HEK293T (cell line): ENCODE measurements around the gene NUBP2.

Experiments
- ARNT ChIP-seq: fragments of 450-650 bp; IDR thresholded peaks from 2 replicates; pipeline ENCODE4 v1.6.1; 2017; ENCODE audit warnings: mild to moderate bottlenecking
- BHLHE40 ChIP-seq: fragments of 450-650 bp; IDR thresholded peaks from 2 replicates; pipeline ENCODE4 v1.6.1; 2016; ENCODE audit warnings: mild to moderate bottlenecking, moderate library complexity, borderline replicate concordance
- FOXA1 ChIP-seq: fragments of 450-650 bp; IDR thresholded peaks from 2 replicates; pipeline ENCODE4 v1.6.1; 2016; ENCODE audit warnings: mild to moderate bottlenecking
- FOXK2 ChIP-seq: fragments of 450-650 bp; IDR thresholded peaks from 2 replicates; pipeline ENCODE4 v1.6.1; 2016; ENCODE audit warnings: mild to moderate bottlenecking
- LEF1 ChIP-seq: fragments of 450-650 bp; IDR thresholded peaks from 2 replicates; pipeline ENCODE4 v1.6.1; 2017; ENCODE audit warnings: mild to moderate bottlenecking, borderline replicate concordance
- SP1 ChIP-seq: fragments of 450-650 bp; IDR thresholded peaks from 2 replicates; pipeline ENCODE4 v1.6.1; 2017
- SUZ12 ChIP-seq: fragments of 450-650 bp; IDR thresholded peaks from 2 replicates; pipeline ENCODE4 v1.6.1; 2016; ENCODE audit warnings: mild to moderate bottlenecking
- TF ChIP-seq, protein P1 (sequence below): fragments of 450-650 bp; IDR thresholded peaks from 2 replicates; pipeline ENCODE4 v1.6.1; 2016

DNA sequence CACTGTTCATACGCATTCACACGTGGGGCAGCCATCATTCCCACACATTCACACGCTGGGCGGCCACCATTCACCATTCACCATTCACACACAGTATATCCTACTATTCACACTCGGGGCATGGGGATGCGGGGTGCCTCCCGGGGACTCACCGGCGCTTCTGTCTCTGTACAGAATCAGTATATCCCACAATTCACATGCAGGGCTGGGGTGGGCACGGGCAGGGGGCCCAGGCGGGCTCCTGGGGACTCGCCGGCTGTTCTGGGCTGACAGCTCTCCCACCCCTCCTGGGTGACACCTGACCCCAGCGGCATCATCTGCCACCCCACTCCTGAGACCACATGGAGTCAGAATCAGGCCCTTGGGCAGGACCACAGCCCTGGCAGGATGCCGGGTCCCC, 21.0 kb upstream of the NUBP2 start:
- TF ChIP-seq BHLHE40: no peak
- TF ChIP-seq ARNT: no peak
- TF ChIP-seq LEF1: no peak
- no peak for TF ChIP-seq FOXA1
- no peak for TF ChIP-seq SP1
- TF ChIP-seq, protein P1, sequence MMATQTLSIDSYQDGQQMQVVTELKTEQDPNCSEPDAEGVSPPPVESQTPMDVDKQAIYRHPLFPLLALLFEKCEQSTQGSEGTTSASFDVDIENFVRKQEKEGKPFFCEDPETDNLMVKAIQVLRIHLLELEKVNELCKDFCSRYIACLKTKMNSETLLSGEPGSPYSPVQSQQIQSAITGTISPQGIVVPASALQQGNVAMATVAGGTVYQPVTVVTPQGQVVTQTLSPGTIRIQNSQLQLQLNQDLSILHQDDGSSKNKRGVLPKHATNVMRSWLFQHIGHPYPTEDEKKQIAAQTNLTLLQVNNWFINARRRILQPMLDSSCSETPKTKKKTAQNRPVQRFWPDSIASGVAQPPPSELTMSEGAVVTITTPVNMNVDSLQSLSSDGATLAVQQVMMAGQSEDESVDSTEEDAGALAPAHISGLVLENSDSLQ: no peak
- no peak for TF ChIP-seq FOXK2
- TF ChIP-seq SUZ12: no peak
